Peyer's patch (tissue), 4 donors: Measurements from ENCODE around the gene USP1.

Source experiments
- CTCF ChIP-seq, 6 experiments: fragments of 450-650 bp in 4 of 6; fragments of 200-600 bp in 2 of 6; sonication (generic) in 1 of 6; IDR thresholded peaks; one replicate each; pipeline ENCODE4 v1.5.1; 2017 to 2019; ENCODE audit warnings: antibody characterized with exemption in 6 of 6, mild to moderate bottlenecking in 3 of 6, moderate library complexity in 1 of 6
- POLR2A ChIP-seq, 2 donors: fragments of 450-650 bp; IDR thresholded peaks; one replicate each; pipeline ENCODE4 v1.5.1; 2017; ENCODE audit warnings: antibody characterized with exemption in 2 of 2, mild to moderate bottlenecking in 2 of 2, moderate library complexity in 2 of 2

DNA sequence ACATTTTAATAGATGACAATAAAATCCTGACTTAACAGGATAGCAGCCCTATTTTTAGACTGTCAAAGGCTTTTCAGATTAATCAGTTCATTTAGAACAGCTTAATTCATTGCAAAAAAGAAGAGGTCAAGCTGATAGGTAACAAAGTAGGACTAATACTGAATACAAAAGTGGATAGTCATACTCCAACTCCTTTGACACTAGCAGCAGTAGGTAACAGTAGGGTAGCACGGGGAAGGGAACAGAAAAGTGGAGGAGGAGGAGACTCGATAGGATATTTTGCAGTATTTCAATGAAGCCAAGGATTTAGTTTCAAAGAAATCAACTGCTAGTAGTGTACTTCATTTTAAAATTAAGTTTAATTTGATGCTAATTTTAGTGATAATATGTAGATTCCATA, 51.1 kb downstream of the USP1 start:
- no peak for TF ChIP-seq CTCF (IDR thresholded peaks at IDR 0.05)
- TF ChIP-seq POLR2A (IDR thresholded peaks at IDR 0.05): no peak
